Vagina (tissue), 2 donors: ENCODE results near the gene TIE1.

ENCODE experiments used
- POLR2AphosphoS5 ChIP-seq, 2 donors: sonication (generic); formaldehyde crosslinking; IDR thresholded peaks; one replicate each; pipeline ENCODE4 v1.9.0; 2017; ENCODE audit warnings: antibody characterized with exemption in 2 of 2, mild to moderate bottlenecking in 2 of 2, low read depth in 1 of 2; ENCODE audit not compliant: insufficient read depth in 1 of 2
- TF ChIP-seq, protein P1 (sequence below), 3 experiments: fragments of 450-650 bp in 2 of 3; fragments of 200-600 bp in 1 of 3; sonication (generic) in 1 of 3; IDR thresholded peaks; one replicate each; pipeline ENCODE4 v1.5.1; 2017 to 2019; ENCODE audit warnings: antibody characterized with exemption in 3 of 3, mild to moderate bottlenecking in 2 of 3, moderate library complexity in 2 of 3

DNA sequence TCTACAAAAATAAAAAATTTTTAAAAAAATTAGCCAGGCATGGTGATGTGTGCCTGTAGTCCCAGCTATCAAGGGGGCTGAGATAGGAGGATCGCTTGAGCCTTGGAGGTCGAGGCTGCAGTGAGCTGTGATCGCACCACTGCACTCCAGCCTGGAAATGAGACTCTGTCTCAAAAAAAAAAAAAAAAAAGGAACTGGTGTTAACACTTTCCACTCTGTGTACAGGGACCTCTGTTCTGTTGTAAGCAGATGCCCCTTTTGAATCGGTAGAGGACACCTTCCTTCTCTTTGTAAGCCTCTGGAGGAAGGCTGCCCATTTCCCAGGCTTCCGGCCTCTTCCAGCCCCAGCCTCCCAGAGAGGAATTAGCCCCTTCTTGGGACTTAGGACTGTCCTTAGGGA is 8.1 kb upstream of the TIE1 start:
- TF ChIP-seq POLR2AphosphoS5 (IDR thresholded peaks at IDR 0.05; ENCODE audit: insufficient read depth in 1 of 2, low read depth in 1 of 2): no peak
- TF ChIP-seq, protein P1, sequence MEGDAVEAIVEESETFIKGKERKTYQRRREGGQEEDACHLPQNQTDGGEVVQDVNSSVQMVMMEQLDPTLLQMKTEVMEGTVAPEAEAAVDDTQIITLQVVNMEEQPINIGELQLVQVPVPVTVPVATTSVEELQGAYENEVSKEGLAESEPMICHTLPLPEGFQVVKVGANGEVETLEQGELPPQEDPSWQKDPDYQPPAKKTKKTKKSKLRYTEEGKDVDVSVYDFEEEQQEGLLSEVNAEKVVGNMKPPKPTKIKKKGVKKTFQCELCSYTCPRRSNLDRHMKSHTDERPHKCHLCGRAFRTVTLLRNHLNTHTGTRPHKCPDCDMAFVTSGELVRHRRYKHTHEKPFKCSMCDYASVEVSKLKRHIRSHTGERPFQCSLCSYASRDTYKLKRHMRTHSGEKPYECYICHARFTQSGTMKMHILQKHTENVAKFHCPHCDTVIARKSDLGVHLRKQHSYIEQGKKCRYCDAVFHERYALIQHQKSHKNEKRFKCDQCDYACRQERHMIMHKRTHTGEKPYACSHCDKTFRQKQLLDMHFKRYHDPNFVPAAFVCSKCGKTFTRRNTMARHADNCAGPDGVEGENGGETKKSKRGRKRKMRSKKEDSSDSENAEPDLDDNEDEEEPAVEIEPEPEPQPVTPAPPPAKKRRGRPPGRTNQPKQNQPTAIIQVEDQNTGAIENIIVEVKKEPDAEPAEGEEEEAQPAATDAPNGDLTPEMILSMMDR (IDR thresholded peaks at IDR 0.05): no peak
